Transverse colon (tissue), 4 donors: ENCODE data around the gene CHMP6. TPM values are rescaled to one million over a fixed set of nuclear protein-coding genes. Genes with fewer than 3 reads are reported as not detected.

ENCODE experiments used
- DNase-seq: peaks from one replicate; pipeline ENCODE4 v3.0.0-alpha.2; 2019
- H3K27ac ChIP-seq, 4 donors: fragments of 200-600 bp; sonication (generic); 2 replicates each; pipeline ENCODE4 v1.5.1; 2016 to 2018; ENCODE audit warnings: inconsistent platforms in 4 of 4
- H3K27me3 ChIP-seq: fragments of 200-600 bp; sonication (generic); 2 replicates; pipeline ENCODE4 v1.5.1; 2017; ENCODE audit warnings: inconsistent platforms
- H3K36me3 ChIP-seq, 4 donors: fragments of 200-600 bp; sonication (generic); 2 replicates each; pipeline ENCODE4 v1.5.1; 2017 to 2019; ENCODE audit warnings: inconsistent platforms in 4 of 4
- H3K4me1 ChIP-seq, 4 donors: fragments of 200-600 bp; sonication (generic); 2 replicates each; pipeline ENCODE4 v1.5.1; 2017 to 2020; ENCODE audit warnings: inconsistent platforms in 4 of 4
- H3K4me3 ChIP-seq, 4 donors: fragments of 200-600 bp; sonication (generic); 1 replicate in 1 of 4; 2 replicates in 3 of 4; pipeline versions ENCODE4 v1.5.1 to v1.6.1; 2017 to 2019; ENCODE audit warnings: inconsistent platforms in 4 of 4
- H3K9me3 ChIP-seq, 2 donors: fragments of 200-600 bp; sonication (generic); 2 replicates each; pipeline ENCODE4 v1.5.1; 2017 to 2019; ENCODE audit warnings: inconsistent platforms in 2 of 2
- EP300 ChIP-seq: sonication (generic); formaldehyde crosslinking; IDR thresholded peaks from one replicate; pipeline ENCODE4 v1.6.1; 2017; ENCODE audit warnings: antibody characterized with exemption, low read depth
- POLR2A ChIP-seq: fragments of 450-650 bp; IDR thresholded peaks from one replicate; pipeline ENCODE4 v1.6.1; 2016; ENCODE audit warnings: antibody characterized with exemption, mild to moderate bottlenecking, moderate library complexity
- POLR2AphosphoS5 ChIP-seq, 3 donors: sonication (generic); formaldehyde crosslinking; IDR thresholded peaks; one replicate each; pipeline ENCODE4 v1.6.1; 2016; ENCODE audit warnings: antibody characterized with exemption in 3 of 3
- WGBS, 2 donors: methylation state at CpG; one replicate each; pipeline ENCODE4 v1.1.5; 2018; ENCODE audit warnings: low coverage in 1 of 2; 5-methylcytosine and 5-hydroxymethylcytosine counted together
- in situ Hi-C, 4 donors: fragments of 200-750 bp; cut with MboI; loops; one replicate each; pipeline versions ENCODE4 v1.15.0 to v1.15.1; 2017; ENCODE audit warnings: low sequenced_read_pairs in 3 of 4, low pct_ligation_motif_present in 1 of 4, low pct_unique_long_range_greater_than_20kb in 1 of 4
- intact Hi-C: fragments of 100-400 bp; cut with DNase I; formaldehyde crosslinking; loops from one replicate; pipeline ENCODE4 v1.15.1; 2023; ENCODE audit warnings: low total_unique reads
- total RNA-seq, 4 donors: library from RNA; depleted of rRNA; stranded (reverse); fragments of >200 nt; gene quantifications; one replicate each; pipeline ENCODE4 v1.1.0, GENCODE V29; 2016
- TF ChIP-seq, protein P1 (sequence below), 5 experiments: fragments of 200-600 bp in 3 of 5; fragments of 450-650 bp in 2 of 5; sonication (generic) in 3 of 5; IDR thresholded peaks; 1 replicate in 2 of 5; 2 replicates in 3 of 5; pipeline ENCODE4 v1.5.1; 2016 to 2017; ENCODE audit warnings: antibody characterized with exemption in 5 of 5, inconsistent platforms in 3 of 5, mild to moderate bottlenecking in 2 of 5, moderate library complexity in 1 of 5

CHMP6 gene
- total RNA-seq, 4 donors from 2014 or later, result 38.6 to 107 (median 41.7) TPM

DNA sequence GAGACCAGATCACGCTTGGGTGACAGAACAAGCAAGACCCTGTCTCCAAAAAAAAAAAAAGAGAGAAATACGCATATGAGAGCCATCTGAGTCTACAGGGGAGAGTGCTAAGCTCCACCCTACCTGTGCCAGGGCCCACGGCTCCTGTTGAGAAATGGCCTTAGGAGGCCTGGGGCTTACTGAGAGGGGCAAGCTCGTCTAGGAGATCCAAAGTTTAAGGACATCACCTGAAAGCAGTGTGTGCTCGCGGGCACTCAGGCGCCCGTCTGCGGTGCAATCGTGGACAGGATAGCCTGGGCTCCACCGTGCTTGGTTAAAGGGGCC is 28.8 kb downstream of the CHMP6 start:
- intact Hi-C loops (loop anchor here (5.0 kb wide), 1 partner anchor 77 kb away; no protein-coding TSS in a partner anchor), in situ Hi-C loops (loop anchor here in 2 of 4 donors (10.0 kb wide), 1 partner anchor 74 kb away; no protein-coding TSS in a partner anchor)
- TF ChIP-seq POLR2AphosphoS5 (IDR thresholded peaks at IDR 0.05), result no peak
- TF ChIP-seq, protein P1, sequence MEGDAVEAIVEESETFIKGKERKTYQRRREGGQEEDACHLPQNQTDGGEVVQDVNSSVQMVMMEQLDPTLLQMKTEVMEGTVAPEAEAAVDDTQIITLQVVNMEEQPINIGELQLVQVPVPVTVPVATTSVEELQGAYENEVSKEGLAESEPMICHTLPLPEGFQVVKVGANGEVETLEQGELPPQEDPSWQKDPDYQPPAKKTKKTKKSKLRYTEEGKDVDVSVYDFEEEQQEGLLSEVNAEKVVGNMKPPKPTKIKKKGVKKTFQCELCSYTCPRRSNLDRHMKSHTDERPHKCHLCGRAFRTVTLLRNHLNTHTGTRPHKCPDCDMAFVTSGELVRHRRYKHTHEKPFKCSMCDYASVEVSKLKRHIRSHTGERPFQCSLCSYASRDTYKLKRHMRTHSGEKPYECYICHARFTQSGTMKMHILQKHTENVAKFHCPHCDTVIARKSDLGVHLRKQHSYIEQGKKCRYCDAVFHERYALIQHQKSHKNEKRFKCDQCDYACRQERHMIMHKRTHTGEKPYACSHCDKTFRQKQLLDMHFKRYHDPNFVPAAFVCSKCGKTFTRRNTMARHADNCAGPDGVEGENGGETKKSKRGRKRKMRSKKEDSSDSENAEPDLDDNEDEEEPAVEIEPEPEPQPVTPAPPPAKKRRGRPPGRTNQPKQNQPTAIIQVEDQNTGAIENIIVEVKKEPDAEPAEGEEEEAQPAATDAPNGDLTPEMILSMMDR (IDR thresholded peaks at IDR 0.05), result no peak
- TF ChIP-seq POLR2A, result no peak
- no peak for TF ChIP-seq EP300
- no peak for DNase-seq
- WGBS, 2 donors, result 80 to 90% methylated on average over 2 to 11 of the region's 11 CpGs
- peak overlapping the region; percentile 79 to 86 (median 81) for H3K27ac ChIP-seq
- peaks cover 0 to 5% of the 10 kb centered on the region in 2 donors for H3K9me3 ChIP-seq
- H3K36me3 ChIP-seq, result no peaks in the 10 kb centered on the region
- H3K4me3 ChIP-seq, result no peak overlapping the region
- no peaks in the 10 kb centered on the region for H3K27me3 ChIP-seq
- peaks cover 15 to 56% (median 41%) of the 10 kb centered on the region in 4 donors for H3K4me1 ChIP-seq

DNA sequence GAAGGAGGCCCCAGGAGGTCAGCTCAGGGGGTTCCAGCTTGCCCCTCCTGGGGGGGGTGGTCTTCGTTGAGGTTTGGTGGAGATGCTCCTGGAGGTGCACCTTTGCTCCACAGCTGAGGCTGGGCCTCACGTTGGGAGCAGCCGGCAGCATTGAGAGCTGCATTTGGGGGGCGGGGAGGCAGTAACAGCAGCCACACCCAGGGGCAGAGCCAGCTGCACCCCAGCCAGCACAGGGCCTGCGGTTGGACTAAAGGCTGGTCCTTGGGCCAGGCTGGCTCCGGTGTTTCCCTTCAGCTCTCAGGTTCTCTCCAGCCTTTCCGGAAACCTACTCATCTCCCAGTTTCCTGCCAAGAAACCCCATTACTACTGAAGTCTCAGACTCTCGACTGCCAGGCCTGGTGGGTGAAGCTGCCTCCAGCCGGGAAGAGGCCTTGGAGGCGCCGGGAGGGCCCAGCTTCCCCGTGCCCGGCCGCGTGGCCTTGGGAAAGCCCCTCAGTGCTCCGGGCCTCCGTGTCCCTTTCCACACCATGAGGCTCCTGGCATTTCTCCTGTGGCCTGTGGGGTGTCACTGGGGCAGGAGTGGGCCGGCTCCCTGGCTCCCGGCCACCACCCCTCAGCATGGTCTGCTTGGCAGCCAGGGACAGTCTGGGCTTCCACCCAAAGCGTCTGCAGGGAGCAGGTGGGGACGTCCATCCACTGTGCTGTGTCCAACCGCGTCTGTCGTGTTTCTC is 29.3 kb downstream of the CHMP6 start:
- TF ChIP-seq EP300, result no peak
- TF ChIP-seq, protein P1 (IDR thresholded peaks at IDR 0.05), result no peak
- TF ChIP-seq POLR2AphosphoS5 (IDR thresholded peaks at IDR 0.05), result peak in 1 of 3 donors; percentile 62
- TF ChIP-seq POLR2A, result peak; percentile 58
- WGBS, 2 donors, result 26% methylated on average over 22 of the region's 24 CpGs; no CpG with 5 or more reads in 1 of the 2 donors

DNA sequence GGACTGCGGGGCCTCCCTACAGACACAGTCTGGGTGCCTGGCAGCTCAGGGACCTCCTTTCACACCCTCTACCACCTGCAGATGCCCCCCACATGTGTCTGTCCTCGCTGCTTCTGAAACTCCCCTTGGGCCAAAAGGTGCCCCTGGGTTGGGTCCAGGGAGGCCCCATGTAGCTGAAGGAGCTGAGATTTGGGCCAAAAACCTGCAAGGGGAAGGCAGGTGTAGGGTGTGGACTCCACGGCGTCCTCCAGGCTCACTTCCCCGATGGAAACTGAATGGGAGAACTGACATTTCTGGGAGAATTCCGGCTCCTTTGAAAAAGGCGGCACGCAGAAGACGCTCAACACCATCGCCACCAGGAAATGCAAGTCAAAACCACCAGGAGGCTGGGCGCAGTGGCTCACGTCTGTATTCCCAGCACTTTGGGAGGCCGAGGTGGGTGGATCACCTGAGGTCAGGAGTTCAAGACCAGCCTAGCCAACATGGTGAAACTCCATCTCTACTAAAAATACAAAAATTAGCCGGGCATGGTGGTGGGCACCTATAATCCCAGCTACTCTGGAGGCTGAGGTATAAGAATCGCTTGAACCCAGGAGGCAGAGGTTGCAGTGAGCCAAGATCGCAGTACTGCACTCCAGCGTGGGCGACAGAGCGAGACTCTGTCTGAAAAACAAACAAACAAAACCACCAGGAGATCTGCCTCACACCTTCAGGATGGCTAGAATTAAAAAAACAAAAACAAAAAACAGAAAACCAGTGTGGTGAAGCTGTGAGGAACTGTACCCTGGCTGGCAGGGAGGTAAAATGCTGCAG is 30.1 kb downstream of the CHMP6 start:
- WGBS, 2 donors, result 81 to 82% methylated on average over 11 to 19 of the region's 19 CpGs
- Histone ChIP-seq H3K9me3 (no peaks in the 10 kb centered on the region), H3K4me1 (peaks cover 15 to 56% (median 43%) of the 10 kb centered on the region in 4 donors), H3K27ac (peak overlapping the region; percentile 79 to 86 (median 81)), H3K36me3 (no peaks in the 10 kb centered on the region), H3K4me3 (no peak overlapping the region), H3K27me3 (peaks cover 9% of the 10 kb centered on the region)
- in situ Hi-C loops, result loop anchor here in 2 of 4 donors (10.0 kb wide), 1 partner anchor 73 kb away; no protein-coding TSS in a partner anchor
- DNase-seq, result no peak
- TF ChIP-seq, protein P1 (IDR thresholded peaks at IDR 0.05), result peak in 1 of 5 experiments; percentile 12
- no peak for TF ChIP-seq EP300
- intact Hi-C loops, result loop anchor here (5.0 kb wide), 1 partner anchor 76 kb away; no protein-coding TSS in a partner anchor

More for the DNA sequence above, 29.3 kb downstream of the CHMP6 start:
- H3K36me3 ChIP-seq, result no peaks in the 10 kb centered on the region
- in situ Hi-C loops (loop anchor here in 2 of 4 donors (10.0 kb wide), 1 partner anchor 74 kb away; no protein-coding TSS in a partner anchor), intact Hi-C loops (loop anchor here (5.0 kb wide), 1 partner anchor 76 kb away; no protein-coding TSS in a partner anchor)
- H3K4me3 ChIP-seq, result peak overlapping the region in 1 of 4 donors; percentile 10
- peaks cover 0 to 5% of the 10 kb centered on the region in 2 donors for H3K9me3 ChIP-seq
- DNase-seq, result peak; percentile 80
- H3K27me3 ChIP-seq, result peaks cover 3% of the 10 kb centered on the region
- peak overlapping the region; percentile 79 to 86 (median 81) for H3K27ac ChIP-seq
- H3K4me1 ChIP-seq, result peaks cover 15 to 56% (median 41%) of the 10 kb centered on the region in 4 donors

DNA sequence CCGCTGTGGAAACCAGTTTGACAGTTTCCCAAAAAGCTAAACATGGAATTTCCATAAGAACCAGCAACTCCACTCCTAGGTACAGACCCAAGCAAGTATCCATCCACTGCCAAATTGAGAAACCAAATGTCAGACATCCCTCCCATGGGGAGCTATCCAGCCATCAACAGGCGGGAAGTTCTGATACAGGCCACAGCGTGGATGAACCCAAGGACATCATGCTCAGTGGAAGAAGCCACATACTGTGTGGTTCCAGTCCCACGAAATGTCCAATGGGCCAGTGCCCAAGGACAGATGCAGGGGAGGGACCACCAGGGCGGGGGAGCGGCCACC is 30.7 kb downstream of the CHMP6 start:
- H3K4me3 ChIP-seq, result no peak overlapping the region
- H3K27ac ChIP-seq, result peak overlapping the region in 1 of 4 donors; percentile 86
- no peaks in the 10 kb centered on the region for H3K36me3 ChIP-seq
- peaks cover 15% of the 10 kb centered on the region for H3K27me3 ChIP-seq
- TF ChIP-seq POLR2AphosphoS5 (IDR thresholded peaks at IDR 0.05) (no peak), EP300 (no peak), POLR2A (no peak)
- TF ChIP-seq, protein P1 (IDR thresholded peaks at IDR 0.05), result no peak
- no peaks in the 10 kb centered on the region for H3K9me3 ChIP-seq
- 90 to 93% methylated on average over 1 to 5 of the region's 6 CpGs for WGBS, 2 donors
- intact Hi-C loops (loop anchor here (5.0 kb wide), 1 partner anchor 75 kb away; no protein-coding TSS in a partner anchor), in situ Hi-C loops (loop anchor here in 2 of 4 donors (10.0 kb wide), 1 partner anchor 72 kb away; no protein-coding TSS in a partner anchor)
- peaks cover 18 to 57% (median 42%) of the 10 kb centered on the region in 4 donors for H3K4me1 ChIP-seq
- no peak for DNase-seq
